ENCODE measurements around the gene MSH6. TPM values are rescaled to one million over a fixed set of nuclear protein-coding genes. Genes with fewer than 3 reads are reported as not detected.
"Not testable (repeated sequence)": the region's sequence is repeated elsewhere in the genome, so short reads cannot be mapped to it uniquely, and the experiment has no call there.

The MSH6 gene
- total RNA-seq, 1 experiment from 2014 or later = 275 TPM

GRCh38 chr2:47849368-47849767, 66.4 kb downstream of the MSH6 start (continued):
- TF ChIP-seq SMAD4 (CRISPR knock-in tag; IDR thresholded peaks at IDR 0.05) (no peak), CREM (CRISPR knock-in tag; IDR thresholded peaks at IDR 0.05) (no peak), TP53 (CRISPR knock-in tag; IDR thresholded peaks at IDR 0.05) (no peak)

- TF ChIP-seq TEAD4 (CRISPR knock-in tag; IDR thresholded peaks at IDR 0.05) (no peak), ZNF121 (CRISPR knock-in tag; IDR thresholded peaks at IDR 0.05) (no peak), ZNF425 (CRISPR knock-in tag; conservative IDR thresholded peaks at IDR 0.05) (no peak), ZMAT4 (CRISPR knock-in tag; IDR thresholded peaks at IDR 0.05) (no peak), ZNF219 (CRISPR knock-in tag; IDR thresholded peaks at IDR 0.05; ENCODE audit: borderline replicate concordance) (no peak), FOXP4 (CRISPR knock-in tag; IDR thresholded peaks at IDR 0.05) (no peak), AR (CRISPR knock-in tag; IDR thresholded peaks at IDR 0.05) (no peak), ZBTB21 (CRISPR knock-in tag; IDR thresholded peaks at IDR 0.05; ENCODE audit: borderline replicate concordance) (no peak), JUN (CRISPR knock-in tag; IDR thresholded peaks at IDR 0.05) (no peak), ATF3 (CRISPR knock-in tag; conservative IDR thresholded peaks at IDR 0.05) (no peak), MYBL2 (CRISPR knock-in tag; IDR thresholded peaks at IDR 0.05) (no peak), ZNF263 (CRISPR knock-in tag; IDR thresholded peaks at IDR 0.05; ENCODE audit: low read depth) (no peak), HMGA2 (CRISPR knock-in tag; IDR thresholded peaks at IDR 0.05) (no peak), ZNF416 (CRISPR knock-in tag; IDR thresholded peaks at IDR 0.05) (no peak), RELA (CRISPR knock-in tag; IDR thresholded peaks at IDR 0.05; ENCODE audit: borderline replicate concordance) (no peak), MAX (CRISPR knock-in tag; IDR thresholded peaks at IDR 0.05) (no peak), STAT6 (CRISPR knock-in tag; conservative IDR thresholded peaks at IDR 0.05; ENCODE audit: low read depth) (no peak), IRF1 (CRISPR knock-in tag; IDR thresholded peaks at IDR 0.05) (no peak)
- no peak overlapping the region for H3K4me3 Mint-ChIP-seq
- H3K27ac Mint-ChIP-seq = no peak overlapping the region
- POLR2A ChIA-PET = no interaction called here
- CTCF ChIA-PET = interaction anchor here (1.1 kb wide), 1 partner anchor 9 kb away, joined by 7 read pairs; no protein-coding TSS in a partner anchor
- peaks cover 2% of the 10 kb centered on the region for H3K4me1 Mint-ChIP-seq
- H3K9me3 Mint-ChIP-seq = no peaks in the 10 kb centered on the region
- peaks cover 3% of the 10 kb centered on the region; the same call in 1 of the 2 replicates for H3K36me3 Mint-ChIP-seq
- no peaks in the 10 kb centered on the region for H3K27me3 Mint-ChIP-seq (ENCODE audit: low read depth)
- DNase-seq (ENCODE audit: low spot score) = no peak
- no peak for ATAC-seq
These were observed 67.3 kb downstream of the MSH6 start for GRCh38 chr2:47850198-47850597.

GRCh38 chr2:47853067-47853777, 70.3 kb downstream of the MSH6 start:
- DNase-seq (ENCODE audit: low spot score); H3K4me3 Mint-ChIP-seq; H3K9me3 Mint-ChIP-seq; H3K4me1 Mint-ChIP-seq; H3K27ac Mint-ChIP-seq; H3K36me3 Mint-ChIP-seq; CTCF ChIA-PET; ATAC-seq; H3K27me3 Mint-ChIP-seq (ENCODE audit: low read depth); POLR2A ChIA-PET: not testable (repeated sequence)
